ENCODE results near the gene PLXNA4.

DNA sequence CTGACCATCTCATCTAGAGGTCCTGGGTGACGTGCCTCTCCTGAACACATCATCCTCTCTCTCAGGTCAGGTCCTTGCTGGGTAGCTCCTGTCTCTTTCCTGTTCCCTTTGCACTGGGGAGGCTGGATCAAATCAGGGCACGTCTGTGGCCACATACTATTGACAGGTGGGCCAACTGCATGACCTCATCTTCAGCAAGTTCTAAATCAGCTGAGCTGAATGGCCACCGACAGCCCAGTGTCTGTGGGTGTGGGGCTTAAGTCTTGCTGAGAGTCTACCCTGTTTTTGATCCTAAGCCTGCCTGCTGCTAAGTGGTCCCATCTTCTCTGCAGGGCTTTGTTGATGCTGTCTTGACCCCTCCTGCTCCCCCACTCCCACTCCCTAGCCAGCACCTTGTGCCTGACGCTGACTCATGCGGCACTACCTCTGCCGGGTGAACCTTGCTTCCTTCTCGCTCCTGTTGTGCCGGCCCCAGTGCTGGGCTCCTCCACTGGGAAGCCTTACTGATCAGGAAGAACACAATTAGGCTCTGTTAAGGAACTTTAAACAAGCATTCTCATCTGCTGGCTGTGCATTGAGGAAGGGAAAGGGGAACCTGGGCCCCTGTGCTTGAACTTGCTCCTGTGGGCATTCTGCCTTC, 440.4 kb downstream of the PLXNA4 start:
- TF ChIP-seq, protein P1, sequence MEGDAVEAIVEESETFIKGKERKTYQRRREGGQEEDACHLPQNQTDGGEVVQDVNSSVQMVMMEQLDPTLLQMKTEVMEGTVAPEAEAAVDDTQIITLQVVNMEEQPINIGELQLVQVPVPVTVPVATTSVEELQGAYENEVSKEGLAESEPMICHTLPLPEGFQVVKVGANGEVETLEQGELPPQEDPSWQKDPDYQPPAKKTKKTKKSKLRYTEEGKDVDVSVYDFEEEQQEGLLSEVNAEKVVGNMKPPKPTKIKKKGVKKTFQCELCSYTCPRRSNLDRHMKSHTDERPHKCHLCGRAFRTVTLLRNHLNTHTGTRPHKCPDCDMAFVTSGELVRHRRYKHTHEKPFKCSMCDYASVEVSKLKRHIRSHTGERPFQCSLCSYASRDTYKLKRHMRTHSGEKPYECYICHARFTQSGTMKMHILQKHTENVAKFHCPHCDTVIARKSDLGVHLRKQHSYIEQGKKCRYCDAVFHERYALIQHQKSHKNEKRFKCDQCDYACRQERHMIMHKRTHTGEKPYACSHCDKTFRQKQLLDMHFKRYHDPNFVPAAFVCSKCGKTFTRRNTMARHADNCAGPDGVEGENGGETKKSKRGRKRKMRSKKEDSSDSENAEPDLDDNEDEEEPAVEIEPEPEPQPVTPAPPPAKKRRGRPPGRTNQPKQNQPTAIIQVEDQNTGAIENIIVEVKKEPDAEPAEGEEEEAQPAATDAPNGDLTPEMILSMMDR (IDR thresholded peaks at IDR 0.05) = no peak
- TF ChIP-seq POLR2AphosphoS5 (IDR thresholded peaks at IDR 0.05; ENCODE audit: low read depth, low read length) = no peak
- no peak for TF ChIP-seq TCF7L2 (IDR thresholded peaks at IDR 0.05; ENCODE audit: low read depth, low read length)
- TF ChIP-seq, protein P2, sequence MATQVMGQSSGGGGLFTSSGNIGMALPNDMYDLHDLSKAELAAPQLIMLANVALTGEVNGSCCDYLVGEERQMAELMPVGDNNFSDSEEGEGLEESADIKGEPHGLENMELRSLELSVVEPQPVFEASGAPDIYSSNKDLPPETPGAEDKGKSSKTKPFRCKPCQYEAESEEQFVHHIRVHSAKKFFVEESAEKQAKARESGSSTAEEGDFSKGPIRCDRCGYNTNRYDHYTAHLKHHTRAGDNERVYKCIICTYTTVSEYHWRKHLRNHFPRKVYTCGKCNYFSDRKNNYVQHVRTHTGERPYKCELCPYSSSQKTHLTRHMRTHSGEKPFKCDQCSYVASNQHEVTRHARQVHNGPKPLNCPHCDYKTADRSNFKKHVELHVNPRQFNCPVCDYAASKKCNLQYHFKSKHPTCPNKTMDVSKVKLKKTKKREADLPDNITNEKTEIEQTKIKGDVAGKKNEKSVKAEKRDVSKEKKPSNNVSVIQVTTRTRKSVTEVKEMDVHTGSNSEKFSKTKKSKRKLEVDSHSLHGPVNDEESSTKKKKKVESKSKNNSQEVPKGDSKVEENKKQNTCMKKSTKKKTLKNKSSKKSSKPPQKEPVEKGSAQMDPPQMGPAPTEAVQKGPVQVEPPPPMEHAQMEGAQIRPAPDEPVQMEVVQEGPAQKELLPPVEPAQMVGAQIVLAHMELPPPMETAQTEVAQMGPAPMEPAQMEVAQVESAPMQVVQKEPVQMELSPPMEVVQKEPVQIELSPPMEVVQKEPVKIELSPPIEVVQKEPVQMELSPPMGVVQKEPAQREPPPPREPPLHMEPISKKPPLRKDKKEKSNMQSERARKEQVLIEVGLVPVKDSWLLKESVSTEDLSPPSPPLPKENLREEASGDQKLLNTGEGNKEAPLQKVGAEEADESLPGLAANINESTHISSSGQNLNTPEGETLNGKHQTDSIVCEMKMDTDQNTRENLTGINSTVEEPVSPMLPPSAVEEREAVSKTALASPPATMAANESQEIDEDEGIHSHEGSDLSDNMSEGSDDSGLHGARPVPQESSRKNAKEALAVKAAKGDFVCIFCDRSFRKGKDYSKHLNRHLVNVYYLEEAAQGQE (IDR thresholded peaks at IDR 0.05; ENCODE audit: insufficient read depth in 1 of 2, low read depth in 2 of 2, low read length in 1 of 2) = no peak
- no peak for TF ChIP-seq SIN3A (IDR thresholded peaks at IDR 0.05; ENCODE audit: borderline replicate concordance, insufficient read depth, low read depth, low read length)

Measured in Panc1 (cell line).